Measurements from ENCODE around the gene PUDP.
A peak's percentile ranks its signal among the peaks of the same experiment; 100 is the strongest.
"Not testable (repeated sequence)": the region's sequence is repeated elsewhere in the genome, so short reads cannot be mapped to it uniquely, and the experiment has no call there.

PUDP gene

DNA sequence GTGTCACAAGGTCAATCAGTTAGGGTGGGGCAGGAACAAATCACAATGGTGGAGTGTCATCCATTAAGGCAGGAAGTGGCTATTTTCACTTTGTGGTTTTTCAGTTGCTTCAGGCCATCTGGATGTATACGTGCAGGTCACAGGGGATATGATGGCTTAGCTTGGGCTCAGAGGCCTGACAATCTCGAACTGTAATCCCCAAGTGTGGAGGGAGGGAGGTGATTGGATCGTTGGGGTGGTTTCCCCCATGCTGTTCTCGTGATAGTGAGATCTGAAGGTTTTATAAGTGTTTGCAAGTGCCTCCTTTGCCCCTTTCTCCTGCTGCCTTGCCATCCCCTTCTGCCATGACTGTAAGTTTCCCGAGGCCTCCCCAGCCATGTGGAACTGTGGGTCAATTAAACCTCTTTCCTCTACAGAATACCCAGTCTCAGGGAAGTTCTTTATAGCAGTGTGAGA is 37.1 kb downstream of the PUDP start:
- no peak for DNase-seq (ENCODE audit: low read depth in 1 of 2, low spot score in 1 of 2)

DNA sequence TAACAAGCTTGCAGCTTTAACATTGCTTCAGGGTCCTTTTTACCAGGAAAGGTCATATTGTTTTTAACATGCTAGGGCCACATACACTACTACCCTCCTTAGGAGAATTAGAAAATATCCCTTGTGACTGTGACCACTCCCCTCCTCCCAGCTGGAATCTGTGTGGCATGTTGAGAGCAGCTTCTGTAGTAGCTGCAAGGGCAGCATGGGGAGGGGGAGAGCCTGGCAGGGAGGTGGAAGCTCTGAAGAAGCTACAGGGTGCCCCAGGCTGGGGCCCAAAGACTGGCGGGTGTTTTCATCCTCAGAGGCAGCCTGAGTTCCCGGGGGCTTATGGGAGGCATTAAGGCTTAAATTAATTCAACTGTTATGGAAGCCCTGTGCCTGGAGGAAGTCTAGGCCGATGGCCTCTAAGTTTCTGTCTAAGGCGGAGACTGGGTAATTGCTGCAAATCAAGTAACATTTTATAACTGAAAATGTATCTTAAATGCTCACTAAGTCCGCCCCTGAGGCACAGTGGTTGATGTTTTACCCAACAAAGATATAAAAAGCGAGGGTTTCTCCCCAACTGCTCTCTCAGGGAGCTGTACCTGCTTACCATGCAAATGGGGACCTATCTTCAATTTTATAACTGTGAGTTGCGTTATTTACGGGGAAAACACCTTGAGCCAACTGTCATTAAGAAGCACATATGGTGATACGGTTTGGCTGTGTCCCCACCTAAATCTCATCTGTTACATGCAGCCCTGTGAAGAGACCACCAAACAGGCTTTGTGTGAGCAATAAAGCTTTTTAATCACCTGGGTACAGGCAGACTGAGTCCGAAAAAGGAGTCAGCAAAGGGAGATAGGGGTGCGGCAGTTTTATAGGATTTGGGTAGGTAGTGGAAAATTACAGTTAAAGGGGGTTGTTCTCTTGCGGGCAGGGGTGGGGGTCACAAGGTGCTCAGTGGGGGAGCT is 37.8 kb downstream of the PUDP start:
- no peak for DNase-seq (ENCODE audit: low read depth in 1 of 2, low spot score in 1 of 2)

DNA sequence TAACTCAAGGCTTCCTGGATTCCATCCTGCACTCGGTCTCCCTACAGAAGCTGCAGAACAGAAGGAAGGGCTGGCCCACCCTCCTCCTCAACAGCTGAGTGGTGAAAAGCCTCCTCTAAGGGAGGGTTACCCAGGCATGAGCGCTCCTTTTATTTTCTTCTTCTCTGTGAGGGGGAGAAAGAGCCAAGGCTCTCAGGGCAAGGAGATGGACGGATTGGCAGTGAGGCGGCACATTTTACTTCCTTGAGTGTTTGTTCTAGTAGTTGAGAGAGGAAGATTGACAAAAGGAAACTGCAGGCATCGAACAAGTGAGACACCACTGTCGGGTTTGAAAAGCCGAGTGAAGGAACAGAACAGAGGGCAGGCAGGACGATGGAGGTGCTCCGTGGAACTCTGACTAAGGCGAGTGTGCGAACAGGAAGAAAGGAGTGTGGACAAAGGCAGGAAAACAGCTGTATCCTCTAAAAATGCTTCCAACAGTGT is 38.9 kb downstream of the PUDP start:
- no peak for DNase-seq (ENCODE audit: low read depth in 1 of 2, low spot score in 1 of 2)

DNA sequence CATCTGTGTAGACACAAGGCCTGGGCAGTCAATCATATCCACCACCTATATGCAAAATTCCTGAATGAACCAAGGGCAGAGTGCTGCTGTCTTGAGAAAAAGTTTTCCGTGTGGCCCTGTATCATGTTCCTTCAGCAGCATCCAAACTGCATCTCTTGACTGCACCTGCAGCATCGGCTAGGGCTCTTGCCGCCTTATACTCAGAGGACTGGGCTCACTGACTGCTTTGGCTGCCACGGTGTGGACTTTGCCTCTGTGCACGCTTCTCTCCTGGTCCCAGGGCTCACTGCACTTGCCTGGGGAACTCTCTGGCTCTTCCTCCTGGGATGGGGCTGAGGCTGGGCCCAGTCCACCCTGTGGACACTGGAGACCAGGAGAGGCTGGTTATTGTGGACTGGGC is 39.9 kb downstream of the PUDP start:
- DNase-seq (ENCODE audit: low read depth in 1 of 2, low spot score in 1 of 2) = no peak

DNA sequence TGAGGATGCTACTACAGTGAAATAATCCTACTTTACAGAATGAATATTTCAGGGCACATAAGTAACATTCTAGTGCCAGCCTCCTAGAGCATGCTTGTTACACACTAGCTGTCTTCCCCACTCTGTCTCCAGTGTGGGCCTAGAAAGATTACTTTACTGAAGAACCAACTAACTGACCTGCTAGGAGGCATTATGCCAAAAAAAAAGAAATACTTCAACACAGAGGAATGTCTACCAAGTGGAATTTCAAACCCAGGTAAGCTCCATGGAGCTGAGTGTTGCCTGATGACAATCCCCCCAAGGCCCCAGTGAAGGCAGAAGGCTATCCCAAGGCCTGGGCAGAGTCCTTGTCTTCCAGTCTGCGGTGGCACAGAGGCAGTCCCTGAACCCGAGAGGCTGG is 41.3 kb downstream of the PUDP start:
- no peak for DNase-seq (ENCODE audit: low read depth in 1 of 2, low spot score in 1 of 2)

DNA sequence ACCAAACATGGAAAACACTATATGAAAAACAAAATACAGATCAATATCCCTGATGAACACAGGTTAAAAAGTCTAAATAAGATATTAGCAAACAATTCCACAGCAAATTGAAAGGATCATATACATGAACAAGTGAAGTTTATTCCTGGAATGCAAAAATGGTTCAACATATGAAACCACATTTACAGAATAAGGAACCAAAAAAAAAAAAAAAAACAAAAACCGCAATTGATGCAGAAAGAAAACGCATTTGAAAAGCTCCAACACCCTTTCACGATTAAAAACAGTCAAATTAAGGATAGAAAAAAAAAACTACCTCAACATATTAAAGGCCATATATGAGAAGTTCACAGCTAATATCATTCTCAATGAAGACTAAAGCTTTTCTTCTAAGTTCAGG is 45.8 kb downstream of the PUDP start:
- DNase-seq (ENCODE audit: low read depth in 1 of 2, low spot score in 1 of 2) = no peak

DNA sequence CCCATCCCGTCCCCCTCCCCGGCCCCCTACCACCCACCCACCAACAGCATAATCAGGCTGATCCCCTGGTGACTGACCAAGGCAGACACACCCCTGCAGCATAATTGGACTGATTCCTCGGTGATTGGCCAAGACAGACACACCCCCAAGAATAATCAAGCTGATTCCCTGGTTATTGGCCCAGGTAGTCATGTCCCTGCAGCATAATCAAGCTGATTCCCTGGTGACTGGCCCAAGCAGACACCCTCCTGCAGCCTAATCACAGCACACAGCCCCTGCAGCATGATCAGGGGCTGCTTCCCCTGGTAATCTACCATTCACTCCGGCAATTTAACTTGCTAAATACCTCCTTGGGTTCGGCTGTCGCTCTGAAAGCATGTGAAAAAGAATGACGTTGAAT is 47.9 kb downstream of the PUDP start:
- DNase-seq (ENCODE audit: low read depth in 1 of 2, low spot score in 1 of 2) = no peak

DNA sequence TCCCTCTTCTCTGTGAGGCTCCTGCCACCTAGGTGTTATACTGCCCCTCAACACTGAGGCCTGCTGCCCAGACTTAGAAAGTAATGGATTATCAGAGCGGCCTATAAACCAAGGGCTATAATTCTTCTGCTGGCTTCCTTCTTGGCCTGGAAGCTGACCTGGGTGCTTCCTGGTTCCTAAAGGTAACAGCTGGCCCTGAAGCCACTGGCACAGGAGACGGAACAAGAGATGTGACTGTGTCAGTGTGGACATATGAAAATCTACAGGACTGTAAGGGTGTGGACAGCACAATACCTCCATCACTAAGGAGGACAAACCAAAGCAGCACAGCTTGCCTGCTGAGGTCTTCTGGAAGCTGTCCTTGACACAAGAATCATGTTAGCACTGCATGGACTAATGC is 52.3 kb downstream of the PUDP start:
- not testable (repeated sequence) for DNase-seq (ENCODE audit: low read depth in 1 of 2, low spot score in 1 of 2)

DNA sequence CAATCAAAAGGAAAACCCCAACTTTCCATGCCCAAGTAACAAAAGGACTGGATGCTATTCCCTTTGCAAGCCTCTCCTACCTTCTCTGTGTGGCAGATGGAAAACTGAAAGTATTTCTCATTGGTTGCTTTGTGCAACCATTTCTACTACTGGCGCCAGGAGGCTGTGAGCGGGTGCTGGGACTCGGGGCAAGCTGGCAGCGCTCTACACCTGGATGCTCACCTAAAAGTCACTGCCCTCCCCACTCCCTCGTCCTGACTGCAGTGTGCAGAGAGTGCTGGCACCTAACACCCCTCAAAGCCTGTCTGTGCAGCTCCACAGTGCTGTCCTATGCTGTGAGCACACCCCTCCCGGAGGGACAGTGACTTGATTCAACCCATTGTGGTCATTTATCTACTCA is 54.6 kb downstream of the PUDP start:
- no peak for DNase-seq (ENCODE audit: low read depth in 1 of 2, low spot score in 1 of 2)

DNA sequence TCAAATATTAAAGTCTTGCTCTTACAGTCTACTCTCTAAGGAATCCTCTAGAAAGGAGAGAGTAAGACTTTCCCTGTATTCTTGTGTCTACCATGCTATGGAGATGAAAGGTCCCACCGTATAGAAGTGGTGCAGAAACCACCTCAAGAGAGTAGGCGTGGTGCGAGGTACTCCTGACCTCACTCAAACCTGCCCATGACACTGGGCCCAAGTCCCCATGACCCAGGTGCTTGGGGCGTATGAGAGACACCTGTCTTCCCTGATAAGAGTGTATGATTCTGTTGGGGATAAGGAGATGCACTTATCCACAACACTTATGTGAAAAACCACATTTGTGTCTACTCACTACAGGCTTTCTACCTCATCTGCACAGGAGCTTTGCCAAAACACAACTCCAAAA is 55.4 kb downstream of the PUDP start:
- DNase-seq (ENCODE audit: low read depth in 1 of 2, low spot score in 1 of 2) = no peak

DNA sequence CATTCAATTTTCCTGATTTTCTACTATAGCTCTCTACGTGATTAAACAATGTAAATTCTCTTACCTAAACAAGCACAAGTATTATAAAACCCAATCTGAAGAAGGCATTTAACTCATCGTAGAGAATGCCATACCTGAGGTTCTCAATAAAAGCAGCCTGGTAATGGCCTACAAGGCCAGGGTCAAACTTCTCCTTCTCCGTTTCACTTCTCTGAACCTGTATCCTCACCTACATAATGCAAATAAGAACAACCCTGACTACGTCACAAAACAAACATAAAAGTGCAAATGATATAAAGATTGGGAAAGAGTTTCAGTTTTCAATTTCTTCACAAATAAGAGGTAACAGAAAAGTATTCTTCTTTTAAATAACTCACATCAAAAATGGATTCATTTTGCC is 56.0 kb downstream of the PUDP start:
- no peak for DNase-seq (ENCODE audit: low read depth in 1 of 2, low spot score in 1 of 2)

DNA sequence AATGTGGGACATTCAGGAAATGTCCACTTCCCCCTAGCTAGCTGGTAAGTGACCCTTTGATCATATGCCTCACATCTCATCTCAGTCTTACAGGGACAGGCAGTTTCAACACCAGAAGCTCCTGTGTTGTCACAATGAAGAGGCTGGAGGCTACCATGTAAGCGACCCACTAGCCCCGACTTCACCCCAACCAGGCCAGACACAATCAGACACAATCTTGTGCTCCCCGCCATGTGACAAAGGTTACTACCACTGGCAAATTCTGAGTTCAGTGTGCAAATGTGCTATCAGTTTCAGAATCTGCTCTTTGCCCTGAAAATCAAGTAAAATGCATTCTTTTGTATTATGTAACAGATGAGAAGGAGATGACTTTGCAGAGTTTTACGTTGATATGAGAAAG is 57.3 kb downstream of the PUDP start:
- DNase-seq (ENCODE audit: low read depth in 1 of 2, low spot score in 1 of 2) = no peak

DNA sequence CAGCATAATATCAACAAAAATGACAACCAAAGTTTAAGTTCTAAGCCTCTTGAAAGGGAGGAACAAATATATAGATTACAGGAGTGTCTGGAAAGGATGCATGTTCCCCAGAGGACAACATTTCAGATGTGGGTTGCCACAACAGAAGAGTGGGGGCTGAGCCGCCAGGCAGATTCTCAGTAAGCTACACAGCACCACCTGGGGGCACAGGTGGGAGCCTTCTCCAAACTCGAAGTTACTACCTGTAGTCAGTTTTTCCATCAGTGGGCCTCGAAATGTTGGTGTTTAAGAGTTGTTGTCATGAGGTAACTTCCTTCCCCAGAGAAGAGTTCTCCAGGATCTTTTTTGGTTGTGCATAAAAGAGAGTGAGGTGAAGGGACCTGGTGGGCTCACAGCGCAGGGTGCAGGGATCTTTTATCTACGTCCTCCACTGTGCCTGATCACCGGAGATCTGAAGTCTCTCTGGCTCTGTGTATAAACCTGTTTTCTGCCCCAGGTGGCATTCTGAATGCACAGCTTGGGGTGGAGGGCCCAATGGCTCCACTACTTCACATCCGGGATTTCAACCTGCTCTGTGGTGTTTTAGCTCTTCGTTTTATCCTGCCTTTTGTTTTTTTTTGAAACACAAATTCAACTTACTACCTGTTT is 58.9 kb downstream of the PUDP start:
- peak in 1 of 2 donors; percentile 7 for DNase-seq (ENCODE audit: low read depth in 1 of 2, low spot score in 1 of 2)

DNA sequence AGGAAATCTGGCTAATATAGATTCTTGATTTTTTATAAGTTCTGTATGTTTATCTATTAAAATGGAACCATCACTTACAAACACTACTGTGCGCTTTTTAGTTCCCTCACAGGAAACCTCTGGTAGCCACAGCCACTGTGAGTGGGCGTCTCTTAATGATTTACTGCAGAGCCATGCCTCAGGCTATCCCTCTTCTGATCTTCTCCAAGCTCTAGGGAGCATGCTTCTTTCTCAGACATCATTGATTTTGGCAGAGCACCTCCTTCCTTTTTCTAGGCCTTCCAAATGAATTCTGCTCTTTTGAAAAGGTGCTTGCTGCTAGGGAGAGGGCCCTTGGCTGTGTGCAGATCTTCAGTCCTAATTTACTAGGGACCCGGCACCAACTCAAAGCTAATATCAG is 61.6 kb downstream of the PUDP start:
- DNase-seq (ENCODE audit: low read depth in 1 of 2, low spot score in 1 of 2) = no peak

DNA sequence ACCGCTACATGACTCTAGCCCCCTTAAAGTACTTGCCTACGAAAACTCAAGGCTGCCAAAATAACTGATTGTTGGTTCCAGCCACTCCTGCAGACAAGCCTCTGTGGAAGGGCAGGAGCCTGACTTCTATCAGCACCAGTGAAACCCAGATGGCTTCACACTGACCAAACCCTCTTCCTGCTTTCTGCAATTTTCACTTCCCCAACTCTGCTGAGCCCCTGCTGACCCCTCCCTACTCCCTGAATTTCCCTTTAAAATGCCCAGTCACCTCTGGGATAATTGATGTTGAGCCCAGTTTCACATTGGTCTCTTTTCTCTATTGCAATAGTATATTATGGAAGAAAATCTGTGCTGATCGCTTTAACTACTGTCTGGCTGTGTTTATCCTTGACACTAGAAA is 62.1 kb downstream of the PUDP start:
- no peak for DNase-seq (ENCODE audit: low read depth in 1 of 2, low spot score in 1 of 2)

DNA sequence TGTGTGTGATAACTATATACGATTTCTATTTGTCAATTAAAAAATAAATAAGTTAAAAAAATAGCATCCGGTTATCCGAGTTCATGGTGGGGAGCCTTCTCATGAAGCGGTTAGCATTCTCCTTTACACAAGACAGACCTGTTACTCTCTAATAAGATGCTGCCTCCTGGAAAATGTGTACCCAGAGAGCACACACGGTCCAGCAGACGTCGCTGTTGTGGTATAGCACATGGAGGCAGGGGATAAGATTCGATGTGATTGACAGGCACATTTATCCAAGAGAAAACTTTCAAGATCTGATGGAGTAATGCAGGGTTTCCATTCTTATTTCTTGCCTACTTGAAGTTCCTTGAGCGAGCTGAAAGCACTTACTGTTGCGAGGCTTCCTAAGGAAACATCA is 63.1 kb downstream of the PUDP start:
- DNase-seq (ENCODE audit: low read depth in 1 of 2, low spot score in 1 of 2) = no peak

DNA sequence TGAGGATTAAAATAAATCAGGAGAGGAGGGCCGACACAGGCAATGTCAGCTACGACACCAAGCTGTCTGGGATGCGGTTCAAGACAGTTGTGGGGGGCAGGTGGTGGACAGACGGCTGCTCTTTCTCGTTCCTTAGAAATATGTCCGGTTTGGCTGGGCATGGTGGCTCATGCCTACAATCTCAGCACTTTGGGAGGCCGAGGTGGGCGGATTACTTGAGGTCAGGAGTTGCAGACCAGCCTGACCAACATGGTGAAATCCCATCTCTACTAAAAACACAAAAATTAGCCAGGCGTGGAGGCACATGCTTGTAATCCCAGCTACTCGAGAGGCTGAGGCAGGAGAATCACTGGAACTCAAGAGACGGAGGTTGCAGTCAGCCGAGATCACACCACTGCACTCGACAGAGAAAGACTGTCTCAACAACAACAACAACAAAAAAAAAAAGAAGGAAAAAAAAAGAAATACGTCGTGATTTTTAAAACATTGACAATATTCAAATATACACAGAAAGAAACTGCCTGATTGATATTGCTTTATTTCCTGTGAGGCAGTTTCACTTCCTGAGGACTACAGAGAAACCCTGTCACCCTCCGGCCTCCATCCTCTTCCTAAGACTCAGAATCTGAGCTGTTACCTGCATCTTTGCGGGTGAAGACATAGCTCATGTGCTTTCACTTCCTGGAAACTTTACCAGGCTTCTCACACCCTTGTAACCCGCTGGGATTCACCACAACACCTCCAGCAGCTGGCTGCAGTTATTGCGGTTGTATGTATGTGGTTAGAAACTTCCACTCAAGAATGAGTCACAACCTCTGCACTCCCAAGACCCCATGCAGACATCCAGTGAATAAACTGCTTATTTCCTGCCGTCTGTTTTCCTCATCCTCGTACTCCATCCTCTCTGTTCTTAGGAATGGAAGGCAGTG is 64.2 kb downstream of the PUDP start:
- peak in 1 of 2 donors; percentile 35 for DNase-seq (ENCODE audit: low read depth in 1 of 2, low spot score in 1 of 2)

DNA sequence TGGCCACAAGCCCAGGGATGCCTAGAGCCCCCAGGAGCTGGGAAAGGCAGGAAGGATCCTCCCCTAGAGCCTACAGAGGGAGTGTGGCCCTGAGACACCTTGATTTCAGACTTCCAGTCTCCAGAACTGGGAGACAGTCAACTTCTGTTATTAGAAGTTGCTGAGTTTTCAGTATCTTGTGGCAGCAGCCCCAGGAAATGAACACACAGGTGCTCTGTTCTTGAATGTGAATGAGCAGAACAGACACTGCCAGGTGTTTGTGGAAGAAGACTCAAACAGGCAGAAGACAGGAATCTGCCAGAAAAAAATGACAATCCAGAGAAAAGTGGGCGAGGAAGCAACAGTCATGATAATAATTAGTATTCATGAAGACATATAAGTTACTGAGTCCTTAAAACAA is 64.9 kb downstream of the PUDP start:
- no peak for DNase-seq (ENCODE audit: low read depth in 1 of 2, low spot score in 1 of 2)

DNA sequence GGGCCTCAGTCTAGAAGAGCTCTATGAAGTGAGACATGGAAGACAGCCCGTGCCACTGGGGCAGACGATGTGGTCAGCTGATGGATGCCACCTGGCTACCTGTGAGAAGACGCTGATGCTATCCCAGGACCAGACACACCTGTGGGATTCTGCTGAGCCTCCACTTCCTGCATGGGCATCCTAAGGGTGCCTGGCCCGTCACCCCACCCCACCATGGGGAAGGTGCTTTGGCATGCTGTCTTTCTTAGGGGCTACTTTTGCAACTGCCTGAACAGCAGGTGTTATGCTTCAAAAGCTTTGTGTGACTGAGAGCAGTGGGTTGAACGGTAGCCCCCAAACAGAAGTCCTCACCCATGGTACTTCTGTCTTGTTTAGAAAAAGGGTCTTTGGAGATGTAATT is 65.4 kb downstream of the PUDP start:
- DNase-seq (ENCODE audit: low read depth in 1 of 2, low spot score in 1 of 2) = no peak

DNA sequence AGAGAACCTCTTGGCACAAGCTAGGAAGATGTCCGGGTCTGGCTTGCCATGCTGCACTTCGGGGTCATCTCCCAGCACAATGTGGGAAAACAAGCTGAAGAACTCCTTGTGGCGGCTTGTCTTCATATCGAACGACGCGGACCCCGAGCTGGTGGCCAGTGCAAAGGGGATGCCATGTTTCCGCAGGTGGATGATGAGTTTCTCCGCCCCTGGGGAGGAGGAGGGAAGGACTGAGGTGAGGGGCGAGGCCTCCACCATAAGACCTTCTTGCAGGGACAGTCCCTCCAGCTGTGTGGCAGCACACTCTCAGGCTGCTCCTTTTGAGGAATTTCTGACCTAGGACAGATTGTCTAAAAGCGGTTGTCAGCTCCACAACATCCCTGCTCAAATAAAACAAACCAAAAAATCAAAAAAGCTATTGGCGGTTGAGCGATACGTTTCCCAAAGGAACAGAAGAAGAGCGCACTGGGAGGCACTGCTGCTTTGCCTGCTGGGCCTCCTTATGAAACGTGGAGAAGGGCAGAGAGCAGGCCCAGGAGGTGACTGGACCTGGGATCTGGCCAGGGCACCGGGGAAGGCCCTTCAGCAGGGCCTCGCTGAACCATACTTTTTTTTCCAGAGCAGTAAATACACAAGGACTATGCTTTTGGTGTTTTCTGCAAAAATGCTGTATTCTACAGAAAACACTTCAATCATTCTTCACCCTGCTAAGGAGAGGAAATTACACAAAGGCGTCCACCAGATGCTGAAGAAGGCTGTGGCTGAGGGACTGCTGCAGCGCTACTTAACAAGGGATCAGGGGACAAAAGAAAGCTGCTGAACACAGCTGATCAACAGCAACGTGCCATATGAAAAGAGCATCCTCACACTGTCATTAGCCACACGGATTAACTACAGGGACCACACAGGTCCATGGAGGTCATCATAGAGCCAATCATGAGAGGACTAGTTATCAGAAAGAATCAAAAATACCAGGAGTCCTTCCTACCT is 70.4 kb downstream of the PUDP start:
- no peak for DNase-seq (ENCODE audit: low read depth in 1 of 2, low spot score in 1 of 2)

Measured in activated CD4-positive, alpha-beta T cell treated with anti-CD3 and anti-CD28 coated beads, Interleukin-2, amount 50 U/mL, for 24 hours (primary cell).